ENCODE results near the gene SPIC. TPM values are rescaled to one million over a fixed set of nuclear protein-coding genes. Genes with fewer than 3 reads are reported as not detected.

The SPIC gene
- total RNA-seq, 4 donors from 2014 or later: not detected

DNA sequence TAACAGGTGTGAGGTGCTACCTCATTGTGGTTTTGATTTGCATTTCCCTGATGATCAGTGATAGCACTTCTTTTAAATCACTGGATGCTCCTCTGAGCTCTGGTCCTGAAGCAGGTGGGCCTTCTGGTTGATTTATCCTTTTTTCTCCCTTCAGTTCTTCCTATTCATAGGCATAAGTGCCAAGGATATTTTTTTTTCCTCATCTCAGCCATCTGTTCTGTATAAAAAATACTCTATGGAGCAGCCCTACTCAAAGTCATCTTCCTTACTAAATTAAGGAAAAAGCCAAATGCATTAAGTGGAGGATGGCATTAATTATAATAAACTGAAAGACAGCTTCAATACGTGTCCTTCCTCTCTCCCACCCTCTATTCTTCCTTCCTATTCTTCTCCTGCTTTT is 18.4 kb downstream of the SPIC start:
- Histone ChIP-seq H3K27me3 (no peaks in the 10 kb centered on the region), H3K4me1 (peaks cover 16 to 18% of the 10 kb centered on the region in 2 donors), H3K4me3 (no peak overlapping the region), H3K9me3 (no peaks in the 10 kb centered on the region), H3K36me3 (no peaks in the 10 kb centered on the region), H3K27ac (no peak overlapping the region)
- in situ Hi-C loops (cut with MboI; ENCODE audit: low sequenced_read_pairs in 4 of 4) (no loop called here), intact Hi-C loops (cut with DNase I; ENCODE audit: low total_unique reads) (loop anchor here (5.0 to 10.0 kb wide), 2 partner anchors 79 to 204 kb away; partner anchors contain the start of gene CHPT1)
- ATAC-seq: no peak
- TF ChIP-seq, protein P1, sequence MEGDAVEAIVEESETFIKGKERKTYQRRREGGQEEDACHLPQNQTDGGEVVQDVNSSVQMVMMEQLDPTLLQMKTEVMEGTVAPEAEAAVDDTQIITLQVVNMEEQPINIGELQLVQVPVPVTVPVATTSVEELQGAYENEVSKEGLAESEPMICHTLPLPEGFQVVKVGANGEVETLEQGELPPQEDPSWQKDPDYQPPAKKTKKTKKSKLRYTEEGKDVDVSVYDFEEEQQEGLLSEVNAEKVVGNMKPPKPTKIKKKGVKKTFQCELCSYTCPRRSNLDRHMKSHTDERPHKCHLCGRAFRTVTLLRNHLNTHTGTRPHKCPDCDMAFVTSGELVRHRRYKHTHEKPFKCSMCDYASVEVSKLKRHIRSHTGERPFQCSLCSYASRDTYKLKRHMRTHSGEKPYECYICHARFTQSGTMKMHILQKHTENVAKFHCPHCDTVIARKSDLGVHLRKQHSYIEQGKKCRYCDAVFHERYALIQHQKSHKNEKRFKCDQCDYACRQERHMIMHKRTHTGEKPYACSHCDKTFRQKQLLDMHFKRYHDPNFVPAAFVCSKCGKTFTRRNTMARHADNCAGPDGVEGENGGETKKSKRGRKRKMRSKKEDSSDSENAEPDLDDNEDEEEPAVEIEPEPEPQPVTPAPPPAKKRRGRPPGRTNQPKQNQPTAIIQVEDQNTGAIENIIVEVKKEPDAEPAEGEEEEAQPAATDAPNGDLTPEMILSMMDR (IDR thresholded peaks at IDR 0.05 in 4 of 5, conservative IDR thresholded peaks at IDR 0.05 in 1 of 5): no peak
- TF ChIP-seq POLR2A (IDR thresholded peaks at IDR 0.05): no peak
- DNase-seq: no peak

DNA sequence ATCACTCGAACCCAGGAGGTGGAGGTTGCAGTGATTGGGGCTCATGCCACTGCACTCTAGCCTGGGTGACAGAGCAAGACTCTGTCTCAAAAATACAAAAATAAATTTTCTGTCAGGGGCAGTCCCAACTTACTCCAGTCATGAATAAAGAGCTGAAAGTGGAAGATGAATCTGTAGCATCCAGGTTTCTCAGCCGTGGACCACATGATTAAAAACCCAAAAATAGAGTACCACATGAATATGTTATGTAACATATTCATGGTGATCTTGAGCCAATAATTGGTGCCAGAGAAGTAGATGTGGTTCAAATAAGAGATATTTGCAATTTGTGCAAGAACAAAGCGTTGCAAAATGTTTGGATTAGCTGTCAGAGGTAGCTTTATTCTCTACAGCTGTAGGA is 23.1 kb downstream of the SPIC start:
- peak; percentile 62 to 65 for ATAC-seq
- no peak for DNase-seq
- intact Hi-C loops (cut with DNase I; ENCODE audit: low total_unique reads): loop anchor here (10.0 kb wide), 1 partner anchor 83 kb away; no protein-coding TSS in a partner anchor
- TF ChIP-seq POLR2A (IDR thresholded peaks at IDR 0.05): no peak
- TF ChIP-seq, protein P1 (IDR thresholded peaks at IDR 0.05 in 4 of 5, conservative IDR thresholded peaks at IDR 0.05 in 1 of 5): no peak
- in situ Hi-C loops (cut with MboI; ENCODE audit: low sequenced_read_pairs in 4 of 4): no loop called here
- Histone ChIP-seq H3K27me3 (no peaks in the 10 kb centered on the region), H3K4me1 (peaks cover 20 to 21% of the 10 kb centered on the region in 2 donors), H3K4me3 (no peak overlapping the region), H3K36me3 (no peaks in the 10 kb centered on the region), H3K9me3 (no peaks in the 10 kb centered on the region), H3K27ac (peak overlapping the region; percentile 22 to 50 (median 40))

DNA sequence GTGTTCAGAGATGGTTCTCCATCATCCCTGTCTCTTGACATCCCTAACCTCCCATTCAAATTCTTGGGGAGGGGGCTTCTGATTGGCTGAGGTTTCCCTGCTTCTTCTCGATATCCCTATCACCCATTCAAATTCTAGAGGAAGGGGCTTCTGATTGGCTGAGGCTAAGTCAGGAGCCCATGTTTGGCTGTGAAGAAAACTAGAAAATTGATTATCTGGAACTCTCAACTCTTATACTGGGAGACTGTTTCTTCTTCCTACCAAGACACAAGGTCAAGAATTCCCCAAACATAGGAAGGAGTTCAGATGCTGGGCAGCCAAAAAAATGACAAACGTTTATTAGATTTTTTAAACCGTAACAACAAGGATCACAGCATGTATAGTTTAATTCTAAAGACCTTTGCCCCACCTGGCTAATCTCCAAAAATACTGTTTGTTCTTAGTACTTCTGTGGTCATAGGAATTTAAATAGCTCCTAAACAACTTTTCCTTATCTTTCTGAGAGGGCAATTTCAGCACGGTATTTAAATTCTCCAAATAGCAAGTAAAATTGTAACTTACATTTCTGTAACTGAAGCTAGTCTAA is 26.4 kb downstream of the SPIC start:
- H3K4me3 ChIP-seq: no peak overlapping the region
- in situ Hi-C loops (cut with MboI; ENCODE audit: low sequenced_read_pairs in 4 of 4) (no loop called here), intact Hi-C loops (cut with DNase I; ENCODE audit: low total_unique reads) (no loop called here)
- H3K4me1 ChIP-seq: peaks cover 20 to 21% of the 10 kb centered on the region in 2 donors
- no peaks in the 10 kb centered on the region for H3K27me3 ChIP-seq
- peak overlapping the region; percentile 46 to 77 (median 58) for H3K27ac ChIP-seq
- no peaks in the 10 kb centered on the region for H3K9me3 ChIP-seq
- H3K36me3 ChIP-seq: no peaks in the 10 kb centered on the region
- no peak for DNase-seq
- no peak for TF ChIP-seq POLR2A (IDR thresholded peaks at IDR 0.05)
- TF ChIP-seq, protein P1 (IDR thresholded peaks at IDR 0.05 in 4 of 5, conservative IDR thresholded peaks at IDR 0.05 in 1 of 5): no peak
- no peak for ATAC-seq

DNA sequence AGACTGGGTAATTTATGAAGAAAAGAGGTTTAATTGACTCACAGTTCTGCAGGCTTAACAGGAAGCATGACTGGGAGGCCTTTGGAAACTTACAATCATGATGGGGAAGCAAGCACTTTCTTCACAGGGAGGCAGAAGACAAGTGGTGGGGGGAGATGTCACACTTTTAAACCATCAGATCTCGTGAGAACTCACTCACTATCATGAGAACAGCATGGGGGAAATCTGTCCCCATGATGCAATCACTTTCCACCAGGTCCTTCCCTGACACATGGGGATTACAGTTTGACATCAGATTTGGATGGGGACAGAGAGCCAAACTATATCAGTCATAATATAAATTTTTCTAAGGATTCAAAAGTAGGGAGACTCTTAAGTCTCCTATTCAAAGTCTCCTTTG is 46.0 kb downstream of the SPIC start:
- intact Hi-C loops (cut with DNase I; ENCODE audit: low total_unique reads): no loop called here
- H3K4me3 ChIP-seq: no peak overlapping the region
- no peak for DNase-seq
- in situ Hi-C loops (cut with MboI; ENCODE audit: low sequenced_read_pairs in 4 of 4): no loop called here
- H3K36me3 ChIP-seq: no peaks in the 10 kb centered on the region
- no peak for ATAC-seq
- TF ChIP-seq, protein P1 (IDR thresholded peaks at IDR 0.05 in 4 of 5, conservative IDR thresholded peaks at IDR 0.05 in 1 of 5): no peak
- TF ChIP-seq POLR2A (IDR thresholded peaks at IDR 0.05): no peak
- no peaks in the 10 kb centered on the region for H3K4me1 ChIP-seq
- H3K27ac ChIP-seq: no peak overlapping the region
- no peaks in the 10 kb centered on the region for H3K9me3 ChIP-seq
- no peaks in the 10 kb centered on the region for H3K27me3 ChIP-seq
